GM12865 (cell line): ENCODE data around the gene GARRE1.

ENCODE experiments used
- DNase-seq: peaks from one replicate; pipeline ENCODE4 v3.0.0; 2010; ENCODE audit warnings: low read depth
- H3K4me3 ChIP-seq: 2 replicates; pipeline ENCODE4 v1.5.1; 2011; ENCODE audit warnings: mild to moderate bottlenecking, low read depth, low read length, control low read depth
- CTCF ChIP-seq: IDR thresholded peaks from 2 replicates; pipeline ENCODE4 v1.5.1; 2011; ENCODE audit warnings: low read length, control low read depth, low read depth, inconsistent platforms; ENCODE audit not compliant: insufficient read depth; ENCODE audit errors: missing control alignments

Gene GARRE1

GRCh38 chr19:34256835-34257558, 2.6 kb downstream of the GARRE1 start:
- no peak overlapping the region for H3K4me3 ChIP-seq
- DNase-seq, result no peak
- TF ChIP-seq CTCF, result no peak

- DNase-seq, result no peak
- no peak overlapping the region for H3K4me3 ChIP-seq
- no peak for TF ChIP-seq CTCF
Observed at GRCh38 chr19:34257559-34257924, 3.2 kb downstream of the GARRE1 start.

GRCh38 chr19:34259367-34260095, 5.2 kb downstream of the GARRE1 start:
- no peak for DNase-seq
- H3K4me3 ChIP-seq, result no peak overlapping the region
- TF ChIP-seq CTCF, result no peak

GRCh38 chr19:34260771-34261173, 6.4 kb downstream of the GARRE1 start:
- DNase-seq, result no peak
- H3K4me3 ChIP-seq, result no peak overlapping the region
- TF ChIP-seq CTCF, result no peak

GRCh38 chr19:34261334-34262109, 7.2 kb downstream of the GARRE1 start:
- no peak for DNase-seq
- H3K4me3 ChIP-seq, result no peak overlapping the region
- no peak for TF ChIP-seq CTCF

- no peak for TF ChIP-seq CTCF
Observed at GRCh38 chr19:34263745-34264237, 9.4 kb downstream of the GARRE1 start.

More at GRCh38 chr19:34263745-34264237, 9.4 kb downstream of the GARRE1 start:
- no peak overlapping the region for H3K4me3 ChIP-seq
- no peak for DNase-seq
